HepG2 (cell line): ENCODE results near the gene KIF25. TPM values are rescaled to one million over a fixed set of nuclear protein-coding genes. Genes with fewer than 3 reads are reported as not detected.
A peak's percentile ranks its signal among the peaks of the same experiment; 100 is the strongest.

Source experiments
- ATAC-seq: fragments of 200-7000 bp; cut with Tn5 transposase; 3 replicates; pipeline ENCODE4 v1.9.1; 2020; ENCODE audit warnings: mild to moderate bottlenecking, moderate library complexity
- BruUV-seq: library from RNA; stranded (reverse); fragments of 400-500 nt; replicated peaks from 2 replicates; lab custom pipeline; 2021; lab: Mats Ljungman, UMichigan
- CTCF ChIA-PET: fragments of 300-600 bp; formaldehyde crosslinking; extraction: SDS; loops from one replicate; lab custom pipeline; 2021; ENCODE audit warnings: low total read pairs, inconsistent platforms, low intra/inter-chr PET ratio; lab: Yijun Ruan, JAX
- POLR2A ChIA-PET: fragments of 350-600 bp; sonication (Branson Sonifier 250); formaldehyde crosslinking; loops from one replicate; lab custom pipeline; 2020; ENCODE audit warnings: antibody characterized with exemption, inconsistent platforms; lab: Yijun Ruan, JAX
- DNase-seq: peaks from one replicate; pipeline ENCODE4 v3.0.0-alpha.2; 2015; ENCODE audit warnings: low spot score
- FAIRE-seq: peaks from 3 replicates; lab custom pipeline; 2011; peaks lifted over from hg19 to GRCh38; lab: Jason Lieb, UNC
- H2AFZ ChIP-seq: one replicate; pipeline ENCODE4 v1.6.1; 2011; ENCODE audit warnings: low read length, inconsistent platforms
- H3K27ac ChIP-seq: fragments of 300-600 bp; 3 replicates; pipeline ENCODE4 v1.8.0; 2011; ENCODE audit warnings: mixed run types, mild to moderate bottlenecking, mixed read lengths, low read length, inconsistent platforms; ENCODE audit not compliant: insufficient read depth; ENCODE audit errors: extremely low read length
- H3K27me3 ChIP-seq, 2 experiments: fragments of 200-600 bp in 1 of 2; 2 replicates in 1 of 2; 3 replicates in 1 of 2; pipeline versions ENCODE4 v1.6.0 to v1.8.0; 2011; ENCODE audit warnings: low read length in 2 of 2, mild to moderate bottlenecking in 2 of 2, moderate library complexity in 2 of 2, inconsistent platforms in 1 of 2; ENCODE audit not compliant: insufficient read depth in 2 of 2, control insufficient read depth in 1 of 2
- H3K36me3 ChIP-seq, 2 experiments: fragments of 200-600 bp in 1 of 2; replicated peaks in 1 of 2; 2 replicates in 1 of 2; 3 replicates in 1 of 2; pipeline versions ENCODE4 v1.5.1 to v1.8.0; 2011; ENCODE audit warnings: low read length in 2 of 2, inconsistent platforms in 1 of 2; ENCODE audit not compliant: insufficient read depth in 2 of 2, control insufficient read depth in 1 of 2
- H3K4me1 ChIP-seq: 2 replicates; pipeline ENCODE4 v1.5.1; 2012; ENCODE audit warnings: low read length, inconsistent platforms; ENCODE audit not compliant: insufficient read depth
- H3K4me2 ChIP-seq: 2 replicates; pipeline ENCODE4 v1.6.0; 2011; ENCODE audit warnings: low read depth, low read length, inconsistent platforms
- H3K4me3 ChIP-seq, 3 experiments: fragments of 200-600 bp in 1 of 3; sonication (generic), shearing (Covaris generic) in 1 of 3; replicated peaks in 1 of 3; 2 replicates each; pipeline ENCODE4 v1.5.1; 2011 to 2016; ENCODE audit warnings: low read length in 3 of 3, inconsistent platforms in 2 of 3, low read depth in 2 of 3, mild to moderate bottlenecking in 2 of 3, control low read depth in 1 of 3, mixed read lengths in 1 of 3; ENCODE audit not compliant: insufficient read depth in 1 of 3
- H3K79me2 ChIP-seq: one replicate; pipeline ENCODE4 v1.6.1; 2011; ENCODE audit warnings: low read length, inconsistent platforms; ENCODE audit not compliant: insufficient read depth
- H3K9ac ChIP-seq: 2 replicates; pipeline ENCODE4 v1.6.0; 2011; ENCODE audit warnings: mild to moderate bottlenecking, low read depth, low read length, inconsistent platforms; ENCODE audit not compliant: insufficient read depth
- H3K9me3 ChIP-seq: 2 replicates; pipeline ENCODE4 v1.5.1; 2012; ENCODE audit warnings: mild to moderate bottlenecking, low read length
- H4K20me1 ChIP-seq: 2 replicates; pipeline ENCODE4 v1.6.0; 2011; ENCODE audit warnings: inconsistent platforms, mild to moderate bottlenecking, low read length, moderate library complexity; ENCODE audit not compliant: insufficient read depth
- CCAR2 ChIP-seq: fragments of 200-400 bp; formaldehyde crosslinking; optimal IDR thresholded peaks from 2 replicates; pipeline ENCODE3; 2018; ENCODE audit warnings: low read depth, mild to moderate bottlenecking, low read length, moderate library complexity
- MED8 ChIP-seq: sonication (generic); formaldehyde crosslinking; IDR thresholded peaks from 2 replicates; pipeline ENCODE4 v1.8.1; 2023; ENCODE audit warnings: mild to moderate bottlenecking, missing genetic modification reagents; ENCODE audit not compliant: insufficient replicate concordance
- PBX2 ChIP-seq: IDR thresholded peaks from 2 replicates; pipeline ENCODE4 v1.6.1; 2016; ENCODE audit warnings: control low read depth
- ZBTB37 ChIP-seq: sonication (generic); formaldehyde crosslinking; IDR thresholded peaks from 2 replicates; pipeline ENCODE4 v1.4.0; 2020; ENCODE audit warnings: mild to moderate bottlenecking, missing genetic modification reagents
- ZKSCAN5 ChIP-seq: sonication (generic); formaldehyde crosslinking; IDR thresholded peaks from 2 replicates; pipeline ENCODE4 v1.5.1; 2020; ENCODE audit warnings: mild to moderate bottlenecking, missing genetic modification reagents
- WGBS: methylation state at CpG from one replicate; pipeline ENCODE4 v1.1.6; 2017; ENCODE audit warnings: low lambda C conversion rate; 5-methylcytosine and 5-hydroxymethylcytosine counted together
- in situ Hi-C: cut with HindIII; loops from 2 replicates; pipeline ENCODE4 v1.10.0; 2017; ENCODE audit warnings: low pct_unique_long_range_greater_than_20kb; ENCODE audit not compliant: extremely low pct_ligation_motif_present
- intact Hi-C: fragments of 100-400 bp; cut with micrococcal nuclease; formaldehyde crosslinking; loops from one replicate; pipeline ENCODE4 v1.10.0; 2022; ENCODE audit not compliant: unreplicated experiment
- polyA plus RNA-seq, 8 experiments: library from polyadenylated mRNA; depleted of rRNA in 3 of 8; stranded (reverse) in 7 of 8; unstranded in 1 of 8; fragments of >200 nt; fragmentation: Illumina TruSeq in 4 of 8; extraction: Trizol in 4 of 8; gene quantifications; 2 replicates each; pipeline versions ENCODE4 v1.2.1 to v1.2.3, GENCODE V29; 2011 to 2016; ENCODE audit warnings: low read depth in 4 of 8, missing spikeins in 1 of 8, mixed read lengths in 1 of 8; ENCODE audit not compliant: insufficient read depth in 1 of 8
- total RNA-seq, 5 experiments: library from RNA; depleted of rRNA; stranded (reverse); fragments of >200 nt; fragmentation: Illumina TruSeq; extraction: Trizol; gene quantifications; 2 replicates each; pipeline ENCODE4 v1.2.3, GENCODE V29; 2016; ENCODE audit warnings: low read depth in 1 of 5
- TF ChIP-seq, protein P1 (sequence below): sonication (generic); formaldehyde crosslinking; IDR thresholded peaks from 2 replicates; pipeline ENCODE4 v1.5.0; 2020; ENCODE audit warnings: mild to moderate bottlenecking, missing genetic modification reagents, borderline replicate concordance

Gene KIF25
- total and polyA plus RNA-seq, 2 of the 13 experiments (the other 11 are each of a cell fraction or from before 2014, with no cell fraction given) = not detected

DNA sequence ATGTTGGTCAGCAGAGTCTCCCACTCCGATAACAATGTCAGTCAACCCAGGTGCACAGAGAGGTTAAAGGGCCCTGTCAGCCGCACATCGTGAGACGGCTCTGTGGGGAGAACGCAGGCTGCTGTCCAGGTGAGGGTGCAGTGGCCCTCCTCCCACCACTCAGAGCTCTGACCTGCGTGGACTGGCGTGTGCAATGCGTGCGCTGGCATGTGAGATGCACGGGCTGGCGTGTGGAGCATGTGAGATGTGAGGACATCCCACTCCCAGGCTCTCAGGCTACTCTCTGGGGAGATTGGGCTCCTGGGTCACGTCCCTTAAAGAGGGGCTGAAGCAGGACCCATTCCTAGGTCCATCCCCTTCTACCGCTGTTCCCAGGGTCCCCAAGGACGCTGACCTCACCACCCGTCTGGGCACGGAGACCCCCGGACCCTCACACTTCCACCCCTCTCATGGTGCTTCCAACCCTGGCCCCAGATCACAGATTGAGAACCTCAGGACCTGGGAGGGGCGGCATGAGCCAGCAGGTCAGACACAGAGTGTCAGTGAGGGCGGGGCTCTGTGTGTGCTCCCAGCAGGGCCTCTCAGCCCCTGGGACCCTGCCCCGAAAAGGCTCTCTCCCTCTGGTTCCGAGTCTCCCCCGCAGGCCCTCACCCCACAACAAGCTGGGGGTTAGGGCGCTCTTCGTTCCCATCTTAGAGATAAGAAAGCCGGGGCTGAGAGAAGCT lies 90.1 kb downstream of the KIF25 start:
- Histone ChIP-seq H3K4me1 (peaks cover 27% of the 10 kb centered on the region), H4K20me1 (no peaks in the 10 kb centered on the region), H2AFZ (no peak overlapping the region), H3K9me3 (no peaks in the 10 kb centered on the region), H3K27me3 (peaks cover 16 to 81% of the 10 kb centered on the region in 2 experiments), H3K79me2 (no peaks in the 10 kb centered on the region), H3K9ac (no peak overlapping the region), H3K4me2 (peak overlapping the region; percentile 60), H3K27ac (no peak overlapping the region), H3K4me3 (no peak overlapping the region; a peak in 1 of 6 replicates), H3K36me3 (no peaks in the 10 kb centered on the region)
- BruUV-seq = no TSS peak
- TF ChIP-seq ZKSCAN5 (CRISPR knock-in tag) (0 out of 2 replicates have a peak, but pooled peaks have one; percentile 14), PBX2 (CRISPR knock-in tag) (no peak), ZBTB37 (CRISPR knock-in tag) (no peak), CCAR2 (no peak), MED8 (no peak)
- TF ChIP-seq, protein P1, sequence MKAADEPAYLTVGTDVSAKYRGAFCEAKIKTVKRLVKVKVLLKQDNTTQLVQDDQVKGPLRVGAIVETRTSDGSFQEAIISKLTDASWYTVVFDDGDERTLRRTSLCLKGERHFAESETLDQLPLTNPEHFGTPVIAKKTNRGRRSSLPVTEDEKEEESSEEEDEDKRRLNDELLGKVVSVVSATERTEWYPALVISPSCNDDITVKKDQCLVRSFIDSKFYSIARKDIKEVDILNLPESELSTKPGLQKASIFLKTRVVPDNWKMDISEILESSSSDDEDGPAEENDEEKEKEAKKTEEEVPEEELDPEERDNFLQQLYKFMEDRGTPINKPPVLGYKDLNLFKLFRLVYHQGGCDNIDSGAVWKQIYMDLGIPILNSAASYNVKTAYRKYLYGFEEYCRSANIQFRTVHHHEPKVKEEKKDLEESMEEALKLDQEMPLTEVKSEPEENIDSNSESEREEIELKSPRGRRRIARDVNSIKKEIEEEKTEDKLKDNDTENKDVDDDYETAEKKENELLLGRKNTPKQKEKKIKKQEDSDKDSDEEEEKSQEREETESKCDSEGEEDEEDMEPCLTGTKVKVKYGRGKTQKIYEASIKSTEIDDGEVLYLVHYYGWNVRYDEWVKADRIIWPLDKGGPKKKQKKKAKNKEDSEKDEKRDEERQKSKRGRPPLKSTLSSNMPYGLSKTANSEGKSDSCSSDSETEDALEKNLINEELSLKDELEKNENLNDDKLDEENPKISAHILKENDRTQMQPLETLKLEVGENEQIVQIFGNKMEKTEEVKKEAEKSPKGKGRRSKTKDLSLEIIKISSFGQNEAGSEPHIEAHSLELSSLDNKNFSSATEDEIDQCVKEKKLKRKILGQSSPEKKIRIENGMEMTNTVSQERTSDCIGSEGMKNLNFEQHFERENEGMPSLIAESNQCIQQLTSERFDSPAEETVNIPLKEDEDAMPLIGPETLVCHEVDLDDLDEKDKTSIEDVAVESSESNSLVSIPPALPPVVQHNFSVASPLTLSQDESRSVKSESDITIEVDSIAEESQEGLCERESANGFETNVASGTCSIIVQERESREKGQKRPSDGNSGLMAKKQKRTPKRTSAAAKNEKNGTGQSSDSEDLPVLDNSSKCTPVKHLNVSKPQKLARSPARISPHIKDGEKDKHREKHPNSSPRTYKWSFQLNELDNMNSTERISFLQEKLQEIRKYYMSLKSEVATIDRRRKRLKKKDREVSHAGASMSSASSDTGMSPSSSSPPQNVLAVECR (CRISPR knock-in tag) = 0 out of 2 replicates have a peak, but pooled peaks have one; percentile 7
- in situ Hi-C loops = no loop called here
- ChIA-PET CTCF (no interaction called here), POLR2A (no interaction called here)
- 29% methylated on average over 18 of the region's 25 CpGs for WGBS
- intact Hi-C loops = no loop called here
- FAIRE-seq (no peak), DNase-seq (no peak), ATAC-seq (peak; percentile 13)
